Right lung (tissue), 5 donors: Measurements from ENCODE around the gene BUB1B. TPM values are rescaled to one million over a fixed set of nuclear protein-coding genes. Genes with fewer than 3 reads are reported as not detected.

Source experiments
- DNase-seq, 2 donors: peaks; one replicate each; pipeline ENCODE4 v3.0.0-alpha.2; 2013
- polyA plus RNA-seq, 5 donors: library from polyadenylated mRNA; unstranded; fragments of 120-200 nt; gene quantifications; one replicate each; pipeline versions ENCODE4 v1.2.1 to v1.2.3, GENCODE V29; 2013; ENCODE audit warnings: inconsistent platforms in 1 of 5, low replicate concordance in 1 of 5; ENCODE audit not compliant: insufficient read length in 5 of 5, insufficient read depth in 1 of 5

The BUB1B gene
- polyA plus RNA-seq, 5 donors: 19.0 to 58.1 (median 38.9) TPM

DNA sequence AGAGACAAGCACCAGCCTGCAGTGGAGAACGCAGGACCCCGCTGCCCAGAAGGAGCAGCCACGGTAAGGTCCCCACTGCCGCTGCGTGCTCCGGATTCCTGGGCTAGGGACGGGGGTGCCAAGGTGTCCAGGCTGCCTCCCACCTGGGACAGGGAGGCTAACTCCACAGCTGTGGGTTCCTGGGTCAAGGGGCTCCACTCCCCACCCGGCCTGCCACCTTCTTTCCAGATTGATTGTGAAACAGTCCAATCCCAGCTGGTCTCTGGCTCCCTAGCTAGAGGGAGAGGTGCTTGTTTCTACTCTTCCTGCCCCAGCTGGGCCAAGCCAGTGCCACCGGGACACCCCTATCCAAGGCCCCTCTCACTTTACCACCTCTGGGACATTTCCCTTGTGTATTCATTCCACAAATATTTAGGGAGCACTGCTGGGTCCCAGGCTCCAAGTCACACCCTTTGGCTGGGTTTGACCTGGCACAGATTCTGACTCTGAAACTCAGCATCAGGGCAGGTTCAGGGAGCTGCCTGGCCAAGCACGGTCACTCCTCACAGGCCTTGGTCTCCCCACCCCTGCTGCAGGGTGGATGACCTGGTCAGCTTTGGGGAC, 79.9 kb downstream of the BUB1B start:
- no peak for DNase-seq

DNA sequence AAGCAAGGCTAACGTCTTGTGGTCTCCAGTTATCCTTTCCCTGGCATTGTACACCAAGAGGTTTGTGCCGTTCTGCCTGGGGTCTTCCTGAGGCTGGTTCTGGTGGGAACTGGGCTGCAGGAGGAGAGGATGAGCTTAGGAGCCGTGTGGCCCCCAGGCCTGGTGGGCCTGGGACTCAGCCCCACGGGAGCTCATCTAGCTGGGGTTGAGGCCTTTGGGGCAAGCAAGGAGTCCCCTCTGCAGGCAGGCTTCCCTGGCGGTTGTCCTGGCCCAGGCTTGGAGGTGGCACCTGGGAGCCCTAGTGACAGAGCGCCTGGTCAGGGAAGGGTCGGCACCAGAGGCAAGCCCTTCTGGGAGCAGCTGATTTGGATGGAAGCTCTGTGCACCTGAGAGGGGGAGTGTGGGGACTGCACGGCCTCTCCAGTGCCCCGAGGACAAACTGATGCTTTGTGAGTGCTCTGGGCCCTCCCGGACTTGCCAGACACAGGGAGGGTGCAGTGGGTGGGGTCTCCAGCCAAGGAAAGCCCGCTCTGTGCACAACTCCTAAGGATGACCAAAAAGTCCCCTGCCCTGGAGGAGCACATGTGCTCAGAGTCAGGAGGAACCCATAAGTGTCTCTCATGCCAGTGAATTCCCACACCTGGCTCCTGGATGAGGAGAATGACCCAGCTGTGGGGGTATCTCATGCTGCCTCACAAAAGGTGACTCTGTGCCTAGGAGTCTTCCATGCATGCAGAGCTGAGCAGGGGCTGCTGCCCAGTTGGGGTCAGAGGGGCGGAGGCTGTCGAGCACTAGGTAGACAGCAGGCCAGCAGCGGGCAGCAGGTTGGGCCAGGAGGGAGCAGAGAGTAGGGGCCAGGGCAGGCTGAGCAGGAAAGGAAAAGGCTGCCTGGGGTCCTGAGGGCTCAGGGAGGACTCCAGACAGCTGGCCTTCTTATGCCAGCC, 80.7 kb downstream of the BUB1B start:
- DNase-seq: no peak

DNA sequence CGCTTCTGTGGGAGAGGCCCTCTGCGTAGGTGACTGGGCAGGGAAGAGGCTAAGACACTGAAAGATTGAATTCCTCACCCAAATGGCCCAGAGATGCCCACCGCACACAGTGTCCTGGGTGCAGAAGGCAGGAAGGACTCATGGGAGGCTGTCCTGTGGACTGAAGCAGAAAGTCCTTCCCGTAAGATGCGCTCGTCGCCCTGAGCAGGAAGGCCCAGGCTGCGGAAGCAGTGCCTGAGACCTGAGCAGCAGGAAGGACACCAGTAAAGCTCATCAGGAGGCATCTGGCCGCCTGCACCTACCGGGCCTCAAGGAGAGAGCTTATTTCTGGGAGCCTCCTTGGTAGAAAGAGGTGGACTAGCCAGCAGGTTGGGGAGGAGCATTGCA, 81.3 kb downstream of the BUB1B start:
- no peak for DNase-seq

DNA sequence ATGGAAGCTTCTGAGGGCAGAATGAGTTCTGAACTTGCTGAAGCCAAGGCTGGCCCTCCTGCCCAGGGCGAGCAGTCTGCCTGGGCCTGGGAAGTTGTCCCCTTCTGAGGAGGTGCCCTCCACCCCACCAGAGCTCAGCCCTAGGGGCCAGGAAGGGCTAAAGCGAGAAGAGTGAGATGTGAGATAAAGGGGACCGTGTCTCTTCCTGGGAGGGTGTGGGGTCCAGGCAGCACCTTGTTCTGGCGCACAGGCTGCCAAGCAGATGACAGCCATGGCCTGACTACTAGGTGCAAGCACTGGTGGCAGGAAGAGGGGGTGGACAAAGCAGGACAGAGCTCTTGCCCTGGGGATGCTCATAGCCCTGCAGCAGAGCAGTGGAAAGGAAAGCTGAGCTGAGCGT, 81.7 kb downstream of the BUB1B start:
- no peak for DNase-seq

DNA sequence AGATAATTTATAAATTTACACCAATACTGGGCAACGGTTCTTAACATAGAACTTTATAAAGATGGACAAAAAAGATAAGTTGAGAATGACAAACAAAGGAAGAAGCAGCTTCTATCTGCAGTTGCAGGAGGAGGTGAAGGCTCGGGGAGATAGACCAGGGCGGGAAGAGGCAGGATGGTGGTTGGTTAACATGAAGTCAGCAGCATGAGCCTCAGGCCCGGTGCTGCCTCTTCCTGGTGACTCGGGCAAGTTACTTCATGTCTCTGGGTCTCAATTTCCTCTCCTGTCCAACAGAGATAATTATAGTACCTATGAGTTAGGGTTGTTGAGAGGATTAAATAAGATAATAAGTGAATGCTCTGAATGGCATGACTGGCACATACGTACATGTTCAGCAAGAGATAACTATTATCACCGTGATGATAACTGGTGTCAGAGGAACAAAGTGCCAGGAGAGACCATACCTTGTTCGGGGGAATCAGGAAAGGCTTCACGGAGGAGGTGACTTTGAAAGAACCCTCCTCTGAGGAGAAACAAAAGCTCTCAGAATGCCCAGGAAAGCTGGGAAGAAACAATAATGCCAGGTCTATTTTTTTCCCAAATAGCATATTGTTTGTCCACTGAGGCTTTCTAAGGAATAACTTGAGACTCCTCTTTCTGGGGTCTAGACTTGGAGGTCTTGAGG, 82.4 kb downstream of the BUB1B start:
- no peak for DNase-seq

DNA sequence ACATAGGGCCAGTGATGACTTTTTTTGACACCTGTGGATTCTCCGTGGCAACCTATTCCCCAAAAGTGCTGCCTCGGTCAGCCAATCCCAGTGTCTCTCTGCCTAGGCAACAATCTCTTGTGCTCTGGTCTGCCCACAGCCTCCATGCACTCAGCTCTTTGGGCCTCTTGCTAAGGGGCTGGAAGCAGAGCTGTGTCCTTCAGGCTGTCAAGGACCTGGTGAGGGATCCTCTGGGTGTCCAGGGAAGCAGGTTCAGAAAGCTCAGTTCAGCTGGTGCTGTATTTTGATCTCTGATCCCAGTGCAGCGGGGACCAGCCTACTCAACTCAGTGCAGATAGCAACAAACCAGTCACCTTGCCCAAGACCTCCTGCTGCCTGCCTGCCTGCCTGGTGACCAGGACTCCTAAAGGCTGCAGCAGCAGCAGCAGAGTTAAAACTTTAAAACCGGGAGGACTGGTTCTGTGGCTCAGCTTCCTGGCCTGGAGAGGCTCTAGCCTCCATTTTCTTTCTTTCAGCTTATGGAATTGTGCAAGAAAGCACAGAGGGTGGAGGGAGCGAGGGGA, 84.2 kb downstream of the BUB1B start:
- DNase-seq: peak; percentile 62 to 65

DNA sequence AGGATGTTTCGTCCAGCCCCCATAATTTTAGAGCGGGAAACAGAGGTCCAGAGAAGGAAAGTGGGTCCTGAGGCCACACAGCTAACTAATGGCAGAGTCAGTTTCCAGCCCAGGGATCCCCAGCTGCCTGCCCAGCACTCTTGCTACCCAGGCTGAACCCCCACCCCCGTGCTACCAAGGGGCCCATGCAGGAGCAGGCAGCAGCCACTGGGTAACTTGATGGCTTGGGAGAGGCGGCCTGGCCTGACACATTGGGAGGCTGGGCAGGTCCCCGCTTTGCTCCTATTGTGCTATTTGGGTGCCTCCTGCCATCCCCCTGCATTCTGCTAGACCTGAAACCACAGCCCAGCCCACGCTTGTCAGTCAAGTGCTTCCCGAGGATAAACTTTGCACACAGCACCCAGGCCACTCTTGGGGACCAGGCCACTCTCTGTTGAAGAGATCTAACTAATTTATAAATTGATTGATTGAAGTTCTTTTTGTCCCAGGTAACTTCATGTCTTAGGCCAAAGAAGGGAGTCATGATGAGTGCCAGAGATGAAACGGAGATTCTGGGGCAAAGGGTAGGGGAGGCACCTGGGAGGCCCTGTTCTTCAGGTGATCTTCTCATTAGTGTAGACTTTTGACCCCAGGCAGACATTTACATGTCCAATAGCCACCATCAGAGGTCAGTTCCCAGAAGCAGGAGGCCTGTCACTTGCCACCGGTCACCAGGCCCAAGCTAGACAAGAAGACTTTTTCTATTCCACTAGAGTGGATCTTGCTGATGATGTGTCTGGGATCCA, 85.0 kb downstream of the BUB1B start:
- no peak for DNase-seq

DNA sequence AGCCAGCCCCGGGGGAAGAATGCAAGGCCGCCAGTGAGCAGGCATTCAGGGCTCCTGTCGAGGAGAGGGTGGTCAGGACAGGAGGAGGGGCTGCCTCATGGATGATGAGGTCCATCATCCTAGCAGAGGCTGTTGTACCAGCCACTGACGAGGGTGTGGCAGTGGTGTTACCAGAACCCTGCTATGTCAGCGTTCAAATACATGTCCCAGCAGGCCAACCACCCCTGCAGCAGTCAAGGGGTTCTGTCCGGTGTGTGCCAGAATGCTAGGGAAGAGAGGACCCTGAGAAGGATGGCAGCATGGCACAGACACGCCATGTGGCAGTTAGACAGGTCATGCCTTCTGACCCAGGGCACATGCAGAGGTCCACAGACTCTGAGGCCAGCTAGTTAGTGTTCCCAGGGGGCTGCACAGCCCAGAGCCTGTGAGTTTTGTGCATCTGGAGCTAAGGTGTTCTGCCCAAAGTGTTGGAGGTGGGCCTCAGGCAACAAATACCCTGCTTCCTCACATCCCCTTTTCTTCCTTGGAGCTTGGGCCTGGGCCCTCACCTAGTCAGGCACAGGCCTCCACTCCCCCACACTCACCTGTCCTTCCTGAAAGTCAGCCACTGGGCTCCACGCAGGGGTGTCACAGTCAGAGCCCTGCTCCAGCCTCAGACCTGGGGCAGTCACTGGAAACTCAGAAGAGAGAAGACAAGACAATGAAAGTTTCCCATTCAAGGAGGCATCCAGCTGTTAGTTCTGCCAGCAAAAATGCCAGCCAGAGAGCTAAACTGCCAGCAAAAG, 85.8 kb downstream of the BUB1B start:
- no peak for DNase-seq

DNA sequence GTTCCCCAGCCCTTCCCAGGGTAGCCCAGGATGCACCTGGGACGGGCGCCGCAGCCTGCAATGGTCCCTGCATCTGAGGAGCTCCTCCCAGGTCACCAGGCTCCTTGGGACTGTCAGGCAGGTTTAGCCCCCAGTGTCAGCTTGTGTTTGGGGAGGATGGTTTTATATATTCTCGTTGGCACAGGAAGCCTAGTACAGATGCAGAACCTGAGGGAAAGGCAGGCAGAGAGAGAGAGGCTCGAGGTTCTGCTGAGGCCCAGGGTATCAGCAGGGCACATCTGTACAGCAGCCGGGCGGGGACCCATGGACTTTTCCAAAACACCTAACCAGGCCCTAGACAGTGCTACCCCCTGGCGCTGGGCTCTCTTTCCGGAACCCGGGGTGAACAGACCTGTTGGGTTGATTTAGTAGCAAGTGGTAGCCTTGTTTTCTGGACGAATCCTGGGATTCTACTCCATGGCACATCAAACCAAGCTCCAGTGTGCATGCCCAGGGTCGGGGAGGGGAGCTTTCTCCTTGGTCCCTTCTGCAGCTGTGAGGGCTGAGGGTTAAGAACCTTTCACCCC, 86.6 kb downstream of the BUB1B start:
- no peak for DNase-seq

DNA sequence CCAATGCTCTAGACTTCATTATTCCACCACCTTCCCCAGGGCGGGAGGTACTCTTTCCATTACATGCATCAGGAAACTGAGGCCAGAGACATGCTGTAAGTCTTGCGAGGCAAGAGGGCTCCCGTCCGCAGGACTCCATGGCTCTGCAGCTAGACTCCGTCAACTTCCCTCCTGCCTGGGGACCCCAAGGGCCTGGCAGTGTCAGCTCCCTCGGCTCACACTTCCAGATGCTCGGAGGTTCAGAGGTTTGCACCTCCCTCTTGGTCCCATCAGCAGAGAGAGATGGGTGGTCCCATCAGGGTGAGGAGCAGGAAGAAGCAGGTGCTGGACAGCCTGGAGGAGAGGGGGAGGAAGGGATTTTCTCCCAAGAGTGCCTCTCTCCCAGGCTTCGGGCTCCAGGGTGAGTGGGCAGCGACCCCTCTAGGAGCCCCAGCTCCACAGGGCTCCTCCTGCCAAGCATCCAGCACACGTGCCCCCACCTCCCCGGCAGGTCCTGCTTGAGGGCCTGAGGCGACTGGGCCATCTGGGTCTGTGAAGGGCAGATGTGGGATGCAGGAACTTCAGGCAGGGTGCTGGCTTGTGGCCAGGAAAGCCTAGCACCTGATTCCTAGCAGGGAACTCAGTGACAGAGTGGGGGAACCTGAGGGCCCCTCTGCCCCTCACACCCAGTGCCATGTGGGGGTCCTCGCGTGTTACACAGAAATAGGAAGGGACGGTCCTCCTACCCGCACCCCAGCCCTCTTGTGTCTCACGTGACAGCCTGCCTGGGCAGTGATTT, 87.3 kb downstream of the BUB1B start:
- DNase-seq: no peak

DNA sequence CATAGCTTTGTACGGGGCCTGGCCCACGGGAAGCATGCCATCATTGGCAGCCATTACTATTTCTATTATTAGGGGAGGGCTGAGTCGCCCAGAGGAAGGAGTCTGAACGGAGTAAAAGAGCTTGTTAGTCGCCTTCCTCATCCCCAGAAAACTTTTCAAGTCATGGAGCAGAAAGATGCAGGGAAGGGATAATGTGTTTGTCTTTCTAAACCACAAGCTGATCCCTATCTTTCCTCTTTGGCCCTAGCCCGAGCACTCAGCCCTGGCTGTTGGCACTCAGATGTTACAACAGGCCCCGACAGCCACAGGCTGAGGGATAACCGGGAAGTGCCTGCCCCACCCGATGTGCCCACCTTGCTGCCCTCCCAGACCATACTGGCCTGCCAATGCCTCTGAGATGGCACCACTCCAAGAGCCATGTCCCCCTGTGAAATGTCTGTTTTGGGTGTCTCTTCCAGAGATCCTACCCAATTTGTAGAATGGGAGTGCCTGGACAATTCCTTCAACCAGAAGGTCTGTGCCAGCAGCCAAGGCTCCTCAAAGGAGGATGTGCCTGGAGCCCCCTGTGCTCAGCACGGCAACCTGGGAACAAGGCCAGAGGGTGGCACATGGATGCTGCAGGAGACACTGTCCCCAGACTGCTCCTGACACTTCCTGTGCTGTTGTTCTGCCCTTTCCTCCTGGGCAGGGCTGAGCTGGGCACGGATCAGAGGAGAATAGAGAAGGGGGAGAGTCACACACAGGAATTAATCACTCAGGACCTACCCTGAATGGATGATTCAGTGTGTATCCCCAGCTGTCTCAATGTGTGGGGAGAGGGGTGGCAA, 88.8 kb downstream of the BUB1B start:
- no peak for DNase-seq

DNA sequence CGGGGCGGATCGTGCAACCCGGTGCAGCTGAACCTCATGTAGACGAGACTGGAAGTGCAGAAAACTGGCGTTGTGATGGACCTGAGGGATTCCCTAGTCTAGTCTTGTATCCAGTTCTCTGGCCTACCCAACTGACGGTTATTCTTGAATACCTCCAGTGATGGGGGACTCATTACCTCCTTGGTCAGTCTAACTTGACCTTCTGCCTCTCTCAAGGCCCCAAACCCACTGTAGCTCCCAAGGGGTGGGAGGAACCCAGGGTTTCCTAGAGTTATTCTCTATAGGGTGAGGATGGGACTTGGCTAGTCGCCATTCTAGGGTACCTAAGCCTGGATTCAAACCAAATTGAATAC, 89.4 kb downstream of the BUB1B start:
- DNase-seq: no peak

DNA sequence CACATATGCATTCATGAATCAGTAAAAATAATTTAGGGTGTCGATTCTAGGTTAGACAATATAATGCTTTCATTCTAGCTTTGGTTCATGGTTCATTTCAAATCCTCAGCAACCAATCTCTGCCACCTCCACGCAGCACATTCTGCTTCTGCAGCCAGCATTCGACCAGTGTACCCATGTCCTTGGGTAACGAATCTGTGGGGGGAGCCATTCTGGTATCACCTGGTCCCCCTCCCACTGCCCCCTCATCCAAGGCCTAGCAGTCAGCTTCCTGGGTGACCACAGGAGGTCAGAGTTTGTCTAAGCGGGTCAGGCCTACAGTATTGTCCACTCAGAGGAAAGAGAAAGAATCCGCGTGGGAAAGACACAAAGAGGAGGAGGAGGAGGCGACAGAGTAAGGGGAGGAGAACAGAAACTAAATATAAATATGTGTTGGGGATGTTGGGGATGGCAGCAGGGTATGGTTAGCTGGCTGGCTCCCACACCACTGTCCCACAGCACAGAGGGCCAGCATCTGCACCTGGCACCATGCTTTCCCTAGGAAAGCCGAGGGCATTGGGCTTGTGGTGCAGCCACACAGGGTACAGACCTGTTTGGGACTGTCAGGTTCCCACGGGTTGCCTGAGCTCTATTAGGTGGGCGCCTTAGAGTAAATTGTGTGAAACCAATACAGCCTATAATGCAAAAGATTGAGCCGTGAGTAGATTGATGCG, 90.1 kb downstream of the BUB1B start:
- no peak for DNase-seq

DNA sequence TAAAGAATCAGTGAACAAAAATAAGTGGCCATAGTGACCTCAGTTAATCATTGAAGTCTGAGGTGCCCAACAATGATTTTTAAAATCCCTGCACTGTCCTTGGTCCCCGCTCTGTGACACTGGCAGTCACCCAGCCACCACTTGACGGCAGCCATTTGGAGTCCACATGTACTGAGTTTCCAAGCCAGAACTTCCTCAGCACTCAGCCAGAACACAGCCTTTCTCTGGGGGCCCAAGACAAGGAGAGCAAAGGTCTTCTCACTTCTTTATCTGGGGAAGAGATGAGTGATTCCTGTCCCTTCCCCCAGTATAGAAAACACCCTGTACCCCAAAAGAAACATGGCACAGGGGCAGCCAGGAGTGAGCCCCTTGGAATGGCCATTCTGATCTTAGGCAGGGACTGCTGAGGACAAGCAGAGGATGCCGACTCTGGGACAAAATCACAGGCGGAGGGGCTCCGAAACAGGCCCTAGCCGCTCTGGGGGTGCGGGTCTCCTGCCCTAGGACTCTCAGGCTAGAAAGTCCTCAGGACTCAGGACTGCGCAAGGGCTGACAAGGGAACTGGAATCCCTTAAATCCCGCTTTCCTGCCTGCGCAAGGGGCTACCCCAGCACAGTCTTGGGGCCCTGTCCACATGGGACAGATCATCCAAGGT, 90.7 kb downstream of the BUB1B start:
- DNase-seq: no peak

DNA sequence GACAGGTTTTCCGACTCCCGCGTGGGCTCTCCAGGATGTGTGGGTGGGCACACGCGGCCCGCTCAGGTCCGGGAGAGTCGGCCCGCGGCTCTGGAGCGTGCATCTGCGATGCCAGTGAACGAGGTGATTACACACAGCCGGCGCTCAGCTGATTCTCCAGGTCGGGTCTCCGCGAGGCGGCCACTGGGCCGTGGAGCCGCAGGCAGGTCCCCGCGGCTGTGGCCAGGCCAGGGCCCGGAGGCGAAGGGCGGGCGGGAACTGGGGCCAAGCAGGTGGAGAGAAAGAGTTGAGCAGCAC, 91.2 kb downstream of the BUB1B start:
- no peak for DNase-seq

DNA sequence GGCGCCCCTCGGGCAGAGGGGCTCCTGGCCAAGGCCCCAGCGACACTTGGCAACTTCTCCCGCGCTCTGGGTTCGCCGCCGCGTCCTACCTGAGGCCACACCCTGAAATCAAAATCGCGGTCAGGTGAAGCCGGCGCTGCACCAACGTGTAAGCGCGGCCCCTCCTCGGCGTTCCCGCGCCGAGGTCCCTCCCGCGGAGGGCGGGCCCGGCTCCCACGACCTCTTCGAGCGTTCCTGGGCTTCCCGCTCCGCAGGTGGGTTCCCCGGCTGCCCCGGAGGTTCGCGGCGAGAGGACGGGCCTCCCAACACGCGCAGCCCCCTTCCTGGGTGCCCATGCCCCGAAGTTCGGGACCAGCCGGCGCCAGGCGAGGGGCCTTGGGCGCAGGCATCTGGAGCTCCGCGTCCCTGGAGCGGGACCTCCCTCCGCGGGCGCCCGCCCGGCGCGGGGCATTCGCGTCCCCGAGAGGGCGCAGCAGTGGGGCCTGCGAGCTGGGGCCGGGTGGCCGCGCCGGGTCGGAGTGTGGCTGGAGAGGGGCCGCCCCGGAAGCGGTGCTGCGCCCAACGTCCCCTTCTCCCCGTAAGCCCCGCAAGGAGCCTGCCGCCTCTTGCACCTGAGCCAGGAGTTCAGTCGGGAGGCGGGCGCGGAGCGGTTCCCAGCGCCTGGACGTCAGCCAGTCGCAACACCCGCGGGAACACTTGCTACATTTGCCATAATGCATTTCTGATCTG, 91.7 kb downstream of the BUB1B start:
- DNase-seq: peak in 1 of 2 donors; percentile 42

DNA sequence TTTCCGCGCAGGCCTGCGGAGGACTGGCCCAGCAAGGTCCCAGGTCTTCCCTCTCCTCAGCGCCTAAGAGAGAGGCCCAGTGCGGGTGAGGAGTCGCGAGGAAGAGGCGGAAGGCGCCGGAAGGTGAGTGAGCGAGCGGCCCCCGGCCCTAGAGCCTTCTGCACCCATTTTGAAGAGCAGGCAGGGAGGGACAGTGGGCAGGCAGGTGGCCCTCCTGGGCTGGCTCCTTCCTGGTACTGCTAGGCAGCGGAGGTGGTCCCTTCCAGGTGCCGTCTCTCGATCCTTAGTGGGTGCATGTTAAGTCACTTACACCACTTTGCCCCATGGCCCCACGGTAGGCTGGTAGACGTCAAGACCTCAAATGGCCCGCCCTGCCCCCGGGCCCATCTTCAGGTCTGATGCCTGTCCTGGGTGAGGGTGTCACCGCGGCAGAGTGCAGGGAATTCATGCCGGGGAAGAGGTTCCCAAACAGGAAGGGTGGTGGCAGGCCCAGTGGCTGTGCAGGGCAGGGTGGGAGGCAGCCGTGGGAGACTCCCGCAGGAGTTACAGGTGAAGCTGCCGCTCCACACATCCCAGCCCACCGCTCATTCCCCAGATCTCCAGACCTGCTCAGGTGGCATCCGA, 92.4 kb downstream of the BUB1B start:
- no peak for DNase-seq
